Measurements from ENCODE around the gene DPP10.
"Not testable (repeated sequence)": the region's sequence is repeated elsewhere in the genome, so short reads cannot be mapped to it uniquely, and the experiment has no call there.

The DPP10 gene

GRCh38 chr2:115305712-115306111 is 863.3 kb downstream of the DPP10 start:
- no peak for DNase-seq

GRCh38 chr2:115314119-115314518 is 871.7 kb downstream of the DPP10 start:
- no peak for DNase-seq

DNA sequence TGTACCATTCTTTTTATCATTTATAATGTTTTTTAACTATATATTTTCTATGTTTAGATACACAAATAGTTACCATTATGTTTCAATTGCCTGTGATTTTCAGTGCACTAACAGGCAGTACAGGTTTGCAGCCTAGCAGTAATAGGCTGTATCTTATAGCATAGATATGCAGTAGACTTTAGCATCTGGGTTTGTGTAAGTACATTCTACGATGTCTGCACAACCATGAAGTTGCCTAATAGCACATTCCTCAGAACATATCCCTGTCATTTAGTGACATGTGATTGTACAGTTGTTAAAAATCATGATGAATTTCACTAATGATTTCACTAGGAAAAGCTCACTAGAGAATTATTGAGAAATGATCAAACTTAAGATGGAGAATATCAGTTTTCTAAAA is 884.6 kb downstream of the DPP10 start:
- no peak for DNase-seq

DNA sequence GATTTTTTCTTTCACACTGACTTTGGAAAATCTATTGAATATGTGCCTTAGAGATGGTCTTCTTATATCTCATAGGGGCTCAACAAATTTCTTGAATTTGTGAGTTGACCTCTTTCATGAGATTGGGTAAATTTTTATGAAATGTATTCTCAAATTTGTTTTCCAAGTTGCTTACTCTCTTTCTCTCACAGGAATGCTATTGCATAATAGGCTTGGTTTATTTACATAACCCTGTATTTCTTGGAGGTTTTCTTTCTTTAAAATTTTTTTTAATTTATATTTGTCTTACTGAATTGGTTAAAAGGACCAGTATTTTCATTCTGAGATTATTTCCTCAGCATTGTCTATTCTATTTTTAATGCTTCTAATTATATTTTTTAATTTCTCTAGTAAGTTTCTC is 917.1 kb downstream of the DPP10 start:
- DNase-seq = no peak

GRCh38 chr2:115364093-115364492 is 921.7 kb downstream of the DPP10 start:
- no peak for DNase-seq

GRCh38 chr2:115369400-115369799 is 927.0 kb downstream of the DPP10 start:
- DNase-seq = no peak

DNA sequence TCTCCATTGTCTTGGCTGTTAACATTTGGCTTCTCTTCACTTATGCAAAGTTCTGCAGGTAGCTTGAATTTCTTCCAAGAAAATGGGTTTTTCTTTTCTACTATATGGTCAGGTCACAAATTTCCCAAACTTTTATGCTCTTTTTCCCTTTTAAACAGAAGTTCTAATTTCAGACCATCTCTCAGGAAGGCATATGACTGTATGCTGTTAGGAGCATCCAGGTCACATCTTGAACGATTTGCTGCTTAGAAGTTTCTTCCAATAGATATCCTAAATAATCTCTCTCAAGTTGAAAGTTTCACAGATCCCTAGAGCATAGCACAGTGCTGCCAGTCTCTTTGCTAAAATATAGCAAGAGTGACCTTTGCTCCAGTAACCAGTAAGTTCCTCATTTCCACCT is 932.5 kb downstream of the DPP10 start:
- DNase-seq = no peak

GRCh38 chr2:115384399-115384798 is 942.0 kb downstream of the DPP10 start:
- no peak for DNase-seq

DNA sequence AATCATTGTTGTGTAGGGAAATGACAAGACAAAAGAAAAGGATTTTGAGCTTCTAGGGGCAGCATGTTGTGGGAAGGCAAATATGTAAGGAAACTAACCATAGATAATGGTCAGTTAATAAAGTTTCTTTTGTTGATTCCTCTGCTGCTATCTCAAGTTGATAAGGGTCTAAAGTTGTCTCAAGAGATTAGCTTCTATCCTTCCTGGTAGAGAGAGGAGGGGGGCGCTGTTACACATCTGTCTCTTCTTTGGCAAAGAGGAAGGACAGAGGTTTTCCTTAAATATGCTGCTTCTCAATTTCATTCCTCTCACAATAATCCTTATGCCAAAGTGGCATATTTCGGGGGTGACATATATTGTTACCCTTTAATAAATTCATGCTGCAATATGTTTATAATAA is 944.0 kb downstream of the DPP10 start:
- DNase-seq = no peak

- no peak for DNase-seq
Measured at GRCh38 chr2:115389024-115389423, 946.6 kb downstream of the DPP10 start.

GRCh38 chr2:115389898-115390565 is 947.6 kb downstream of the DPP10 start:
- no peak for DNase-seq

- DNase-seq = no peak
Measured at GRCh38 chr2:115396579-115396978, 954.1 kb downstream of the DPP10 start.

DNA sequence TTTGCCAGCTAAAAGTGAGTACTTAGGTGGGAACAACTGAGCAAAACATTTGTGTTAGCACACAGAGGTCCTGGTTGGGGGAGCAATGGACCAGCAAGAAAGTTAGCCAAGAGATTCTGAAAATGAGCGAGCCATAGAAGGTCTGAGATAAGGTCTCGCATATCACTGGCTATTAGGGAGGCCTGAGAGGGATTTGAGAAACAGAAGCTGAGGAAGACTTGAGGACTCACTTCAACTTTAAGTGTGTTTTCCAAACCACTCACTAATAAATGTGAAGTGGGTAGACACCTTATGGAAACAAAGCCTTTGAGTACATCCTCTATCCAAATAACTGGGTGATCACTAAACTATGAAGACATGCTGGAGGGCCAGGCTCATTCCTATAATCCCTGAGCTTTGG is 958.5 kb downstream of the DPP10 start:
- no peak for DNase-seq

- DNase-seq = no peak
Measured at GRCh38 chr2:115412501-115412900, 970.1 kb downstream of the DPP10 start.

DNA sequence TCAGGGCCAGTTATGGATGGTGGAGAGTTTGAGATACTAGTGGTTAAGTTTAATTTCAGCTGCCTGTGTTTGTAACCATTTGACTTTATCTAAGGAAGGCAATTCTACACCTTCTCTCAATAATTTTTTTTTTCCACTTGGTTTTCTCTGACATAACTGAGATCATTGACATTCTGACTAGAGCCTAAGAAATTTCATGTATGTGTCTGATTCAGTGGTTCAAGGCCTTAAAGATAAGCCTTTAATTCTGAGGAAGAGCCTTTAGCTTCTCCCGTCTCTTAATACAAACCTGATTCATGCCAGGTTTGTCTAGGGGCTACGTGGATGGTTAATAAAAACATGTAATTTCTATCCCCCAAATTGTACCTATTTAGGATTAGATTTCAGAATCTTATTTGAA is 971.4 kb downstream of the DPP10 start:
- no peak for DNase-seq

- DNase-seq = no peak
Measured at GRCh38 chr2:115414466-115414865, 972.0 kb downstream of the DPP10 start.

GRCh38 chr2:115422004-115422634 is 979.7 kb downstream of the DPP10 start:
- DNase-seq = no peak

DNA sequence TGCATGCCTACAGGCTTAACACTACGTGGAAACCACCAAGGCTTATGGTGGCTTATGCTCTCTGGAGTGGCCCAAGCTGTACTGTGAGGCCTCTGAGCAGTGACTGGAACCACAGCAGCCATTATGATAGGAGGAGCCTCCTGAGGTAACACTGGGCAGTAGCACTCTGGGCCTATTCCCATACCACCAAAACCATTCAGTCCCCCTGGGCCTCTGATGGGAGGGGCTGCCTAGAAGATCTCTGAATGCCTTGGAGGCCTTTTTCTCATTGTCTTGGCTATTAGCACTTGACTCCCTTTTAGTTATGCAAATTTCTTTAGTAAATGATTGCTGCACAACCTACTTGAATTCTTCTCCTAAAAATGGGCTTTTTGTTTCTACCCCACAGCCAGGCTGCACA is 985.0 kb downstream of the DPP10 start:
- DNase-seq = no peak

DNA sequence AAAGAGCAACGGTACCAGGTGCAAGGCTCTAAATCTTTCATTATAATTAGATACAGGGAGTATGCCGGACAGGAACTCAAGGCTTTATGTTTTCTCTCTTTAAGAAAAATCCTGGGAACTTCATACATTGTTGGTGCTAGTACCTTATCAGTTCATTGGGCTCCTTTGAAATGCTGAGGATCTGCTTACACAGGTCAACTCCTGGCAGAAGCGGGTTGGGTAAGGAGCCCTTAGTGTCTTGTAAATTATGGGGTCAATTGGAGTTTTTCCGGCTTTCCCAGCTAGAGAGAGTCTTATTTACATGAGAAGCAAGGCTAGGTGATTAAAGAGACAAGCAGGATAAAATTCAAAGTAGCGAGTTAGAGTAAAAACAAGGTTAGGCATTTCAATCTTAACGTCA is 998.3 kb downstream of the DPP10 start:
- not testable (repeated sequence) for DNase-seq

DNA sequence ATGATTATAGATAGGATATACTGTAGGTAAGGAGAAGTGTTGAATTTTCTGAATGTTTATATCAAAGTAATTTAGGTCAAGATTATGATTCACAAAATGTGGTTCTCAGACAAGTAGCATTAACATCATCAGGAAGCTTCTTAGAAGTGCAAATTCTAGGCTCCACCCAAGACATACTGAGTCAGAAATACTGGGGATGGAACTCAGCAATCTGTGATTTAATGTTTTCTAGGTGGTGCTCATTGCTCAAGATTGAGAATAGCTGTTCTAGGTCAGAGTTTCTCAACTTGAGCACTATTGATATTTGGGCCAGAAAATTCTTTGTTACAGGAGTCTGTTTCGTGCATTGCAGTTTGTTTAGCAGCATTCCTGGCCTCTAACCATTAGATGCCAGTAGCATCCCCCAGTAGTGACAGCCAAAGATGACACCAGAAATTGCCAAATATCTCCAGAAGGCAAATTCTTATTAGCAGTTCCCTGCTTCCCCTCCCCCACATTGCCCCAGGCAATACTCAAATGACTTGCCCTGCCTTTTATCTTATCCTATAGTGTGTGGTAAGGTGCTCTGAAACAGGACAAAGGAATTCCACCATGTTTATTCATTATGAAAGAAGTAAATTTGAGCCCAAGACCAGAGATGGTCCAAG is 1001.2 kb downstream of the DPP10 start:
- no peak for DNase-seq

DNA sequence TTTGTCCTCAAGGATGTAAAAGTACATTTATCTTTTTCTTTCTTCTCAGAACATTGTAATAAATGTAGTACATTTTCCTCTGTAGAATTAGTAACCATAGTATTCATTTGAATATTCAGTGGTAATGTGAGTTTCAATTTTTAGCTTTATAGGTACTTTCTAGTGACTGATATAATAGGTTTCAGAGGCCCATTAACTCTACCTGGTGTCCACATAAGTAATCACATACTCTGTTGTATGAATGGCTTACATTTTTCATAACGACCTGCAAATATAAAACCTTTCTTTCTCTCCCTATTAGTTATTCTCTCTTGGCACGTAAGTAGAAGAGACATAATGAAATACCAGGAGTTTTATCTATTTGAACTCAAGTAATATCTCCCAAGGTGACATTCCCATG is 1017.6 kb downstream of the DPP10 start:
- DNase-seq = no peak

- DNase-seq = no peak
Measured at GRCh38 chr2:115480741-115481140, 1038.3 kb downstream of the DPP10 start.

DNA sequence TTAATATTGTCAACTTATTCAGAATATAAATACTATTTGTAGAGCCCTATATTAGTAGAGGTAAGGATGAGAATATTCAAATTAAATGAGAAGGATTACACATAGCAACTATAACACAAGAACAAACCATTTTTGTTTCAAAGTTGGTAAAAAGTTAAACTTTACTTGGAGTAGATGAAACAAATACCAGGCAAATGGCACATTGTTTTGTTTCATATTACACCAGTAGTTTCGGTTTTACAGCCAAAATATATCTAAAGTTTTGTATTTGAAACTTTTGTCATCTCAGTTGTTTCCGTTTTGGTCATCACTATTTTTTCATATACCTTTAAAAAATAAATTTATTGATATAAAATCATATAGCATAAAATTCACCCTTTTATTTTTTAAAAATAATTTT is 1039.4 kb downstream of the DPP10 start:
- DNase-seq = no peak

- no peak for DNase-seq
Measured at GRCh38 chr2:115483666-115484065, 1041.2 kb downstream of the DPP10 start.

DNA sequence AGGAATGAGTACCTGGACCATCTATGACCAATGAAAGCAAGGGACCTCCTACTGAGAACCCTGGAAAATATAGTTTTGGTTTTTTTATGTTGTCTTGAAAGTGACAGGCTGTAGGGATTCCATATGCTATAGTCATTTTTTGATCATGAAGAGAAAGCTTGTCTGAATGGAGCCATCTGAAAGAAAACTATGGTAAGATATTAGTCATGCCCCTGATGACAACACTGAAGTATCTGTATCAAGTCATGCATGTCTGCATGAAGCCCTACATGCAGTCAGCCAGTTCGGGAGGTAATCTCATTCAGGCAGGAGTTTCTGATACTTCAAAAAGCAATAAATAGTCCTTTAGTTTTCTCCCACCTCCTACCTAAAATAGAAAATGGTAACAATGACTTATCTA is 1042.0 kb downstream of the DPP10 start:
- DNase-seq = no peak
